HG02943 (cell line): ENCODE measurements around the gene DCBLD2.
"Not testable (repeated sequence)": the region's sequence is repeated elsewhere in the genome, so short reads cannot be mapped to it uniquely, and the experiment has no call there.

Experiments
- ATAC-seq: cut with Tn5 transposase; IDR thresholded peaks from one replicate; pipeline ENCODE4 v1.9.1; 2021; ENCODE audit warnings: mild to moderate bottlenecking, low read depth, moderate library complexity; ENCODE audit not compliant: unreplicated experiment

The DCBLD2 gene

DNA sequence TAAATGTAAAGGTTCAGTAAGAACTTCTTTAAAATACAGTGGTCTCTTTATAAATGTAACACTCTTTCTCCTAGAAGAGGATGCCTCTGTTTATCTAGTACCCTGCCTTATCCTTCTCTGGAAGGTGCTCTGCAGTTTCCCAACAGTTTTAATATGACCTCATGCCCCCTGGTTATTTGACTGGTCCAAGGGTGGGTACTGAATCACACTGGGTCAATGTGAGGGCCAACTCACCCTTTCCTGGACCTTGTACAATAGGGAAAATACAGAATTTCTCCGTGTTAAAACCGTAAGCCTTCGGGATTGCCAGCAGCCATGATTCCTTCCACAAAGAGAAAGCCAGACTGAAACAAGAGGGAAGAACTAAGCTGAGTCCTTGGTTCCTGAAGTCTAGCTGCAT is 9.2 kb downstream of the DCBLD2 start:
- ATAC-seq, result no peak

DNA sequence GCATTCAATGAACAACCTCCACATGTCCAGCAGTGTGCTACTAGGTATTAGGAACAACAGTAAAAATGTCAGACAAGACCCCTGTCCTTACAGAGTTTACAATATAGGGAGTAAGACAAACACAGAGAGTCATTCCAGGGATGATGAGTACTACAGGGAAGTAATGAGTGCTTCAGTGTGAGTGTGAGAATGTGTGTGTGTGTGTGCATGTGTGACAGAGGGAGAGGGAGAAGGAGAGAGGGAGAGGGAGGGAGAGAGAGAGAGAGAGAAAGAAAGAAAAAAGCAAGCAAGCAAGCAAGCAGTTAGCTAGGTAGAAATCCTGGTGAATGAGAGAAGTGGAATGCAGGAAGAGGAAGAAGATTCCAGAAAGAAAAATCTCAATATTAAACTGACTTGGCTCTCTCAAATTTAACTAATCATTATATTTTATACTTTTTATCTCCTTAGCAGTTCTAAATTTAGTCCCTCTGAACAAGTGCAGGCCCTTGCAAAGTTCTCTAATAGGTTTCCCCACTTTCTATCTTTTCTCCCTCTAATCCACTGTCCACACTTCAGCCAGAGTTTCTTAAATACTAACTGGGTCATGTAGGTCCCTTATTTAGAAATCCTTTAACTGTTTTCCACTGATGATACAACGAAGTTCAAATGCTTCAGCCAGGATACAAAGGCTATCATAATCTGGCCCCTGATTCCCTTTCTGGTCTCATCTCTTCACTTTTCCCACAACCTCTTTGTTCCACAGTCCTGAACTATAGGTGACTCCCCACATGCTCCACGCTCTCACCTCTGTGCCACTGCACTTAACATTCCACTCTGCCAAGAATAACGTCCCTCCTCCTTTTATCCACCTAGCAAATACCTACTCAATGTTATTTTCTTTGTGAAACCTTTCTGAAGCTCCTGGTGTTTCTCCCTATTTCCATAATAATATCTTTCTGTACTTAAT is 10.3 kb downstream of the DCBLD2 start:
- ATAC-seq, result no peak

DNA sequence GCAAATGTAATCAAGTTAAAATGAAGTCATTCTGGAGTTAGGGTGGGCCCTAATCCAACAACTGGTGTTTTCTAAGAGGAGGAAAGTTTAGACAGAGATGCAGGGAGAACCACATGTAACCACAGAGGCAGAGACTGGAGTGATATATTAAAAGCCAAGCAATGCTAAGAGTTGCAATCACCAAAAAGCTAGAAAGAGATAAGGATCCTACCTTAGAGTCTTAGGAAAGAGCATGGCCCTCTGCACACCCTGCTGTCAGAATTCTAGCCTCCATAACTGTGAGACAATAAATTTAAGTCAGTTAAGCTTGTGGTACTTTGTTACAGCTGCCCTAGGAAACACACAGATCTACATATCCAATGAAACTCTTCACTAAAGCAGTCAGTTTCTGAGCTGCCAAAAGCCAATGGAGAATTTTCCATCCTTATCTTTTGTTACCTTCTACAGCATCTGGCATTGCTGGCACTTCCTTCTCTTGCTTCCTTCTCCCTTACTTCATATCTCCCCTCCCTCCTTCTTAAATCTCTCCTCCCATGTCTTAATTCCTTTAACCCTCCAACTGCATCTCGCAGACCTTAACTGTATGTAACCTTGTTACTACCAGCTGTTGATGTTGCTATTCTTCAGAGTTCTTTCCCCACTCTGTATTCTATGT is 11.2 kb downstream of the DCBLD2 start:
- no peak for ATAC-seq

- no peak for ATAC-seq
Measured at GRCh38 chr3:98887684-98888083, 13.8 kb downstream of the DCBLD2 start.

- ATAC-seq, result no peak
Measured at GRCh38 chr3:98886525-98886924, 15.0 kb downstream of the DCBLD2 start.

DNA sequence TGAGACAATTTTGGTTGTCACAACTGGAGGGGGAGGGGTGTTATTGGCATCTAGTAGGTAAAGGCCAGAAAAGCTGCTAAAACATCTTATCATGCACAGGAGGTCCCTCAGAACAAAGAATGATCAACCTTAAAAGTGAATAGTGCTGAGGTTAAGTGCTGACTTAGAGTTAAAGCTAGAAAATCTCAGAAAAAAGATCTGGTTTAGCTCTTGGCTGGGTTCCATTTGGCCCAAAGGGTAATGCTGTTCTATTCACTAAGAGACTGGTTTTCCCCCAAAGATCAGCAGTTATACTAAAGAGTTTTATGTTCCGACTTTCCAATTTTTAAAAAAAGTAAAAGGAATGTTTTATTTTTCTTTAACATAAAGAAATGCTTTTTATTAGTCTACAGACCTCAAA is 15.6 kb downstream of the DCBLD2 start:
- no peak for ATAC-seq

DNA sequence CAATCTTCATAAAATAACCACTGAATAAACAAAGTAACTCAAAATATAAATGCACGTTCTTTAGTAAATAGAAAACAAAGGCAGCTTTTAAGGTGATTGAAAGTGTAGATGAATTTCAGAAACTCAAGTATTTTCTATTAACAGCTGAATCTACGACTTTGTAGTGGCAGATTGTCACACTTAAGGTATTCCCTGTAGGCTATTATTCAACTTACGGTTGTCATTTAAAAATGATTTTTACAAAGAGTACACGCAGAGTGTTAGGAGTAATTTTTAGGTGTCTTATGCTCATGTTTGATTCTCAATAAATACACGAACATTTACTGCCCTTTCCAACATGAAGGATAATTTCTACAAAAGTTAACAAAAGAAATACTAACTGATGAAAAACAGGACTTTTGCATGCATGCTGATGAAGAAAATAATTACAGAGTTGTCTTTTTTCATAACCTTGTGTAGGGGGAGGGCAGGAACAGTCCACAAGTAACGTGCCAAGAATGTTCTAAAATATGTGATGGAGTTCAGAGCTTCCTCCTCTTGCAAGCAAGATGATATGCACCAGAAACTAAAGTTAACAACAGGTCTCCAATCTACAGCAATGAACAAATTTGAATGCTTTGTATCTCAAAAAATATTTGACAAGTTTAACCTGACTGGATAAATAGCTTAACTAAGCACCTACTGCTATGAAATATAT is 16.7 kb downstream of the DCBLD2 start:
- no peak for ATAC-seq

DNA sequence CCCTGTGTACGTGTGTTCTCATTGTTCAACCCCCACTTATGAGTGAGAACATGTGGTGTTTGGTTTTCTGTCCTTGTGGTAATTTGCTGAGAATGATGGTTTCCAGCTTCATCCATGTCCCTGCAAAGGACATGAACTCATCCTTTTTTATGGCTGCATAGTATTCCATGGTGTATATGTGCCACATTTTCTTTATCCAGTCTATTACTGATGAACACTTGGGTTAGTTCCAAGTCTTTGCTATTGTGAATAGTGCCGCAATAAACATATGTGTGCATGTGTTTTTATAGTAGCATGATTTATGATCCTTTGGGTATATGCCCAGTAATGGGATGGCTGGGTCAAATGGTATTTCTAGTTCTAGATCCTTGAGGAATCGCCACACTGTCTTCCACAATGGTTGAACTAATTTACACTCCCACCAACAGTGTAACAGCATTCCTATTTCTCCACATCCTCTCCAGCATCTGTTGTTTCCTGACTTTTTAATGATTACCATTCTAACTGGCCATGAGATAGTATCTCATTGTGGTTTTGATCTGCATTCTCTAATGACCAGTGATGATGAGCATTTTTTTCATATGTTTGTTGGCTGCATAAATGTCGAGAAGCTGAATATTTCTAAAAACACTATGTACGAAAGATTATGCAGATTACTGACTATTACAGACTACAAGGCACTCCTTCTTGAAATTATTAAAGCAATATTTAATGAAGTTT is 18.7 kb downstream of the DCBLD2 start:
- ATAC-seq, result not testable (repeated sequence)

DNA sequence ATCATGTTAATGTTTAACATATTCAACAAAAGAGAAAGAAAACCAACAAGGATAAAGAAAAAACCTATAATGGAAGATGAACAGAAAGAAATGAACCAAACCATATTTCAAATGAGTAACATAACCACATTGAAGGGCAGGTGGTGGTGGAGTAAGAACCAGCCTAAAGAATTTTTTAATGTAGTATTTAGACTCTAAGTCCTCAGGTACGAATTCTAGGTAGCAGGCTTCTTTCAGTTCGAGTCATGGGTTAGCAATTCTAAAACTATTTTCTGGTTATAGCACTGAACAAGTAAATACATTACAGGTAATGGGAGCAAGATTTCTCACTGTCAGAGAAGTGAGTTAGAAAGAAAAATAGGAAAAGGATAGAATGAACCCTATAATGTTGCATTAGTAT is 24.4 kb downstream of the DCBLD2 start:
- ATAC-seq, result no peak

GRCh38 chr3:98875535-98875934 is 26.0 kb downstream of the DCBLD2 start:
- ATAC-seq, result no peak

DNA sequence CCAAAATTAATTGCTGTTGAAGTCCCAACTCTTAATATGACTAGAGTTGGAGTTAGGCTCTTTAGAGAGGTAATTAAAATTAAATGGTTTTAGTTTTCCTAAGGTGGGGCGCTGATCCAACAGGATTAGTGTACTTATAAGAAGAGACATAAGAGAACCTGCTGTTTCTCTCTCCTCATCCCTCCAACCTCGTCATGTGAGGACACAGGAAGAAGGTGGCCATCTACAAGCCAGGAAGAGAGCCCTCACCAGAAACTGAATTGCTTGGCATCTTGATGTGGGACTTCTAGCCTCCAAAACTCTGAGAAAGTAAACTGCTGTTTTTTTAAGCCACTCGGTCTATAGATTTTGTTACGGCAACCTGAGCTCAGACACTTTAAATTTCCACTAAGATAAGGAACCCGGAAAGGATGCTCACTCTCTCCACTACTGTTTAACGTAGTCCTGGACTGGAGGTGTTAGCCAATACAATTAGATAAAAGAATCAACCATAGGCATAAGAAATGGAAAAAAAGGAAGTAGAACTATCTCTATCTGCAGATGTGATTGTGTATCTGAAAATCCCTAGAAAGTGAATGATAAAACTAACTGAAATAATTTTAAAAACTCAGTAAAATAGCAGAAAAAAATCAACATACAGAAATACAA is 26.8 kb downstream of the DCBLD2 start:
- no peak for ATAC-seq

- no peak for ATAC-seq
Measured at GRCh38 chr3:98869391-98869790, 32.1 kb downstream of the DCBLD2 start.

DNA sequence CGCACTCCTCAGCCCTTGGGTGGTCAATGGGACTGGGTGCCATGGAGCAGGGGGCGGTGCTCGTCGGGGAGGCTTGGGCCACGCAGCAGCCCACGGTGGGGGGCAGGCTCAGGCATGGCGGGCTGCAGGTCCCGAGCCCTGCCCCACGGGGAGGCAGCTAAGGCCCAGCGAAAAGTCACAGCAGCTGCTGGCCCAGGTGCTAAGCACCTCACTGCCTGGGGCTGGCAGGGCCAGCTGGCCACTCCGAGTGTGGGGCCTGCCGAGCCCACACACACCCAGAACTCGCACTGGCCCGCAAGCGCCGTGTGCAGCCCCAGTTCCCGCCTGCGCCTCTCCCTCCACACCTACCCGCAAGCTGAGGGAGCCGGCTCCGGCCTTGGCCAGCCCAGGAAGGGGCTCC is 43.5 kb downstream of the DCBLD2 start:
- not testable (repeated sequence) for ATAC-seq

GRCh38 chr3:98857258-98857657 is 44.2 kb downstream of the DCBLD2 start:
- not testable (repeated sequence) for ATAC-seq

DNA sequence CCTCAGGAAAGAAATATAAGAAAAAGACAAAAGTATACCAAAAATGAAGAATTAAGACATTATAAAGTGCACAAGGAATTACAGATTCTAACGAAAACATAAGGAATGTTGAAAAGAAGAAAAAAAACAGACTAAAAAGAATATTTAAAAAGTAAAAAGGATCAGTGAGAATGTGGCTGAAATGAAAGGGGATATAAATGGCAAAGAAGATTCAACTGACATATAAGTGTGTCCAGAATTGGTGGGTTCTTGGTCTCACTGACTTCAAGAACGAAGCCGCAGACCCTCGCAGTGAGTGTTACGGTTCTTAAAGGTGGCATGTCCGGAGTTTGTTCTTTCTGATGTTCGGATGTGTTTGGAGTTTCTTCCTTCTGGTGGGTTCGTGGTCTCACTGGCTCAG is 44.8 kb downstream of the DCBLD2 start:
- no peak for ATAC-seq

DNA sequence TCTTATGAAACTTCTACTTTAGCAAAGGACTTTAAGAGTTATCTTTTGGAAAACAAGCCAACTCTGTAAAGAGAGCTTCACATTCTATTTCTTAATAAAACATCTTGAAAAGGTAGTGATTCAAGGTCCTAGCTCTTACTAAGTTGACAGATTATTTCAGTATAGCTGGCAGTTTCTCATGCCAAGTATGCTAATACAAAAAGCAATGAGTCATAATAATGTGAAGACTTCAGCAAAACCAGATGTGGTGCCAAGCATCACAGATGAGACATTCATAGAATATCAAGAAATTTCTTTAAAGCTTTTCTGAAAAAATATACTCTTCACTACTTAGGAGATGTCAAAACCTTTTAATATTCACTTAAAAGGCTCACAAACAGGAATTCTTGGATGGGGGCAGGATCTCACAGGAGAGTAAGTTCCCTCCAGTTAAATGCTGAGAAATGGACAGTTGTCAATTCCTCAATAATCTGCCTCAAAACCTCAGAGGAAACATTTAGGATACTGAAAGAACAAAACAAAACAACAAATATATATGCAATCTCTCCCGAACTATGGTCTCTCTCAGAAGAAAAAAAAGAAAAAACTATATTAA is 45.6 kb downstream of the DCBLD2 start:
- ATAC-seq, result no peak

DNA sequence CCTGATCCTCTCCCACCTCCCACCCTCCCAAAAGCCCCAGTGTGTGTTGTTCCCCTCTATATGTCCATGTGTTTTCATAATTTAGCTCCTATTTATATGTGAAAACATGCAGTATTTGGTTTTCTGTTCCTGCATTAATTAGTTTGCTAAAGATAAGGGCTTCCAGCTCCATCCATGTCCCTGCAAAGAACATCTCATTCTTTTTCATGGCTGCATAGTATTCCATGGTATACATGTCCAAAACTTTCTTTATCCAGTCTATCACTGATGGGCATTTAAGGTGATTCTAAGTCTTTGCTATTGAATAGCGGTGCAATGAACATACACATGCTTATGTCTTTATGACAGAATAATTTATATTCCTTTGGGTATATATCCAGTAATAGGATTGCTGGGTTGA is 53.4 kb downstream of the DCBLD2 start:
- no peak for ATAC-seq

- ATAC-seq, result no peak
Measured at GRCh38 chr3:98846101-98846500, 55.4 kb downstream of the DCBLD2 start.

GRCh38 chr3:98843266-98843959 is 58.1 kb downstream of the DCBLD2 start:
- ATAC-seq, result no peak
